Muscle layer of duodenum (tissue), 2 donors: ENCODE results near the gene EPAS1.

Experiments used
- H3K27ac ChIP-seq: one replicate; pipeline ENCODE4 v1.7.0; 2013; ENCODE audit warnings: mild to moderate bottlenecking, low read length
- H3K27me3 ChIP-seq: one replicate; pipeline ENCODE4 v1.7.0; 2013; ENCODE audit warnings: low read depth, mild to moderate bottlenecking, control low read depth, low read length
- H3K36me3 ChIP-seq, 2 donors: one replicate each; pipeline ENCODE4 v1.7.0; 2013; ENCODE audit warnings: low read length in 2 of 2, control low read depth in 1 of 2, mild to moderate bottlenecking in 1 of 2; ENCODE audit not compliant: insufficient read depth in 2 of 2, control insufficient read depth in 1 of 2
- H3K4me1 ChIP-seq, 2 donors: one replicate each; pipeline ENCODE4 v1.7.0; 2013; ENCODE audit warnings: low read length in 2 of 2, mild to moderate bottlenecking in 2 of 2, control low read depth in 1 of 2, moderate library complexity in 1 of 2; ENCODE audit not compliant: insufficient read depth in 2 of 2, control insufficient read depth in 1 of 2
- H3K4me3 ChIP-seq, 2 donors: one replicate each; pipeline ENCODE4 v1.7.0; 2013; ENCODE audit warnings: low read length in 2 of 2, low read depth in 1 of 2, mild to moderate bottlenecking in 1 of 2
- H3K9me3 ChIP-seq, 2 donors: one replicate each; pipeline ENCODE4 v1.7.0; 2013; ENCODE audit warnings: low read length in 2 of 2, control low read depth in 1 of 2, mild to moderate bottlenecking in 1 of 2; ENCODE audit not compliant: control insufficient read depth in 1 of 2
- donor health status: healthy.

The EPAS1 gene

GRCh38 chr2:46260305-46260704 is 36.9 kb upstream of the EPAS1 start:
- no peaks in the 10 kb centered on the region for H3K27me3 ChIP-seq
- no peak overlapping the region for H3K4me3 ChIP-seq
- no peaks in the 10 kb centered on the region for H3K36me3 ChIP-seq
- H3K27ac ChIP-seq = no peak overlapping the region
- H3K4me1 ChIP-seq = peaks cover 5 to 8% of the 10 kb centered on the region in 2 donors
- no peaks in the 10 kb centered on the region for H3K9me3 ChIP-seq

- no peaks in the 10 kb centered on the region for H3K27me3 ChIP-seq
- H3K4me3 ChIP-seq = no peak overlapping the region
- peaks cover 5 to 8% of the 10 kb centered on the region in 2 donors for H3K4me1 ChIP-seq
- H3K36me3 ChIP-seq = no peaks in the 10 kb centered on the region
- H3K9me3 ChIP-seq = no peaks in the 10 kb centered on the region
- H3K27ac ChIP-seq = no peak overlapping the region
These were observed 34.8 kb upstream of the EPAS1 start for GRCh38 chr2:46262248-46262938.

- H3K36me3 ChIP-seq = no peaks in the 10 kb centered on the region
- H3K9me3 ChIP-seq = no peaks in the 10 kb centered on the region
- no peak overlapping the region for H3K4me3 ChIP-seq
- peaks cover 0 to 8% of the 10 kb centered on the region in 2 donors for H3K4me1 ChIP-seq
- H3K27me3 ChIP-seq = no peaks in the 10 kb centered on the region
- no peak overlapping the region for H3K27ac ChIP-seq
These were observed 33.9 kb upstream of the EPAS1 start for GRCh38 chr2:46263347-46263746.

DNA sequence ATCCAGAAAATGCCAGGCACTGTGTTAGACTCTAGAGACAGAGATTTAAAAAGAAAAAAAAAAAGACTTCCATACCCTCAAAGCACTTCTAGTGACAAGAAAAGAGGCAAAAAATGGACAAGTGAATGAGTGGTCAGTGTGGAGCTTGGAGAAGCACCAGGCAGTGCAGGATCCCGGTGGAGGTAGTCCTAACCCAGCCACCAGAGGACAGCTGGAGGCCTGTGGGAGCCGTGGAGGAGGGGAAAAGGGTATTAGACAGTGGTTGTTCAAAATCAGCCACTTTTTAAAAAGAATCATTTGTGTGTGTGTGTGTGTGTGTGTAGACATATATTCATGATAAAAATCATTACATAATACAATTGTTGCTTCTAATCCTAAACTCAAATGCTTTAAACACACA is 32.8 kb upstream of the EPAS1 start:
- H3K27me3 ChIP-seq = no peaks in the 10 kb centered on the region
- H3K27ac ChIP-seq = no peak overlapping the region
- peaks cover 0 to under 1% of the 10 kb centered on the region in 2 donors for H3K4me1 ChIP-seq
- H3K4me3 ChIP-seq = no peak overlapping the region
- no peaks in the 10 kb centered on the region for H3K9me3 ChIP-seq
- no peaks in the 10 kb centered on the region for H3K36me3 ChIP-seq

DNA sequence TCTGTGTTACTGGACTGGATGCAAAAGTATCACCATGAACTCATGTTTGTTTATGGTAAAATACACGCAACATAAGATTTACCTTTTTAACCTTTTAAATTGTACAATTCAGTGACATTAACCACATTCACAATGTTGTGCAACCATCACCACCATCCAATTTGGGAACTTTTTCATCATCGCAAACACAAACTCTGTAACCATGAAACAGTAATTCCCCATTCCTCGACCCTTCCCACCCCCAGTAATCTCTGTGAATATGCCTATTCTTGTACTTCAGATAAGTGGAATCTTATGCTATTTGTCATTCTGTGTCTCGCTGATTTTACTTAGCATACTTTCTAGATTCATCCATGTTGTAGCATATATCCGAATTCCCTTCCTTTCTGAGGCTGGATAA is 31.1 kb upstream of the EPAS1 start:
- Histone ChIP-seq H3K27ac (no peak overlapping the region), H3K9me3 (no peaks in the 10 kb centered on the region), H3K4me3 (no peak overlapping the region), H3K27me3 (no peaks in the 10 kb centered on the region), H3K36me3 (no peaks in the 10 kb centered on the region), H3K4me1 (no peaks in the 10 kb centered on the region)

DNA sequence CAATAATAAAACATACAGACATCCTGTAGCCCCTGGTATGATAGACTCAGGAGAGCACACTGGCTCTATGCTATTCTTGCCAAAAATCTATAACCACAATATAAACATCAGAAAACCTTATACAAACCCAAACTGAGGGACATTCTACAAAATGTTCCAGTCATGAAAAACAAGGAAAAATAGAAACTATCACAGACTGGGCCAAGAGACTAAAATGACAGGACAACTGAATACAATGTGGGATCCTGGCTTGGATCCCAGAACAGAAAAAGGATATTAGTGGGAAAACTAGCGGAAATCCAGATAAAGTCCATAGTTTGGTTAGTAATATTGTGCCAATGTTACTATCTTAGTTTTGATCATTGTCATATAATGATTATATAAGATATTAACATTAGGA is 29.6 kb upstream of the EPAS1 start:
- Histone ChIP-seq H3K27ac (no peak overlapping the region), H3K4me3 (no peak overlapping the region), H3K36me3 (no peaks in the 10 kb centered on the region), H3K9me3 (no peaks in the 10 kb centered on the region), H3K4me1 (no peaks in the 10 kb centered on the region), H3K27me3 (no peaks in the 10 kb centered on the region)

DNA sequence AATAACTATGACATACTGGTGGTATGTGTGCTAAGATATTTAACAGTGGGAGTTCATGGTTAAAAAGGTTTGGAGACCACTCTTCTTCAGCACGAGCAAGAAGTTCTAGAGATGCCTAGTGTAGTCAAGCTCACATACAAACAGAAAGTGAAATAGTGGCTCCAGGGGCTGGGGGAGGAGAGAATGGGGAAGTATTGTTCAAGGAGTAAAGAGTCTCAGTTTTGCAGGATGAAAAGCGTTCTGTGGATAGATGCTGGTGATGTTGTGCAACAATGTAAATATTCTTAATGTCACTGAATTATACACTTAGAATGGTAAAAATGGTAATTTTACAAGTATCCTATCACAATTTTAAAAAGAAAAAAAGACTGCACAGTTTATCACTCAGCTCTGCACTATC is 29.0 kb upstream of the EPAS1 start:
- Histone ChIP-seq H3K4me1 (no peaks in the 10 kb centered on the region), H3K27me3 (no peaks in the 10 kb centered on the region), H3K4me3 (no peak overlapping the region), H3K9me3 (no peaks in the 10 kb centered on the region), H3K27ac (no peak overlapping the region), H3K36me3 (no peaks in the 10 kb centered on the region)

GRCh38 chr2:46269001-46269400 is 28.2 kb upstream of the EPAS1 start:
- Histone ChIP-seq H3K36me3 (no peaks in the 10 kb centered on the region), H3K27me3 (no peaks in the 10 kb centered on the region), H3K4me3 (no peak overlapping the region), H3K9me3 (no peaks in the 10 kb centered on the region), H3K27ac (no peak overlapping the region), H3K4me1 (no peaks in the 10 kb centered on the region)

DNA sequence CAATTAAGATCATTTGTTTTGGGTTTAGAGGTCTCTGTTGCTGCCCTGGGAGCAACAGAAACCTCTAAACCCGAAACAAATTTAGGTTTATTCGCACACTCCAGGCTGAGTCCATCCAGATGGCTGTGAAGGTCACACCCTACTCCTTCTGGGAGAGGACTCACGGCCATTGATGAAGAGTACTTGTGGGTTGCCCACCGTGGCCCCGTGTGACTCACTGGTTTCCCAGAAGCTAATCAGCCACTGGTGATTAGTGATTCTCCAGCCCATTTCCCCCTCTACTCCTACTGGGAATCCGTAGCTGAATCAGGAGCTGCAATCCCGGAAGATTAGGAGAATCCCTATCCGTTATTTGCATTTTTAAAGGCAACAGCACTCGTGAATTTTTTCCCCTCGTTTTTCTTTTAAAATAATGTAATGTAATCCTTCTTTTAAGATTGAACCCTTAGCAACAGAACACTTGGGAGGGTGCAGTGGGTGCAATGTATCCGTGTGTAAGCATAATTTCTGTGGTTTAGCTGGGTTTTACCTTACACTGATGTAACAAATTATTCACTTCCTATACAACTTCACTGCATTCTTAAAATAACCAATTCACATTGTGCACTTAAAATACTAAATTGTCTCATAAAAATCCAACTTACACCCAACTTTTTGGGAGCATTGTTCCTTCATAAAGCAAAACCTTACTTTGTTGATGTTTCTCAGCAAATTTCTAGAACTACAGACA is 27.5 kb upstream of the EPAS1 start:
- Histone ChIP-seq H3K36me3 (no peaks in the 10 kb centered on the region), H3K4me1 (no peaks in the 10 kb centered on the region), H3K27me3 (no peaks in the 10 kb centered on the region), H3K4me3 (no peak overlapping the region), H3K9me3 (no peaks in the 10 kb centered on the region), H3K27ac (no peak overlapping the region)

DNA sequence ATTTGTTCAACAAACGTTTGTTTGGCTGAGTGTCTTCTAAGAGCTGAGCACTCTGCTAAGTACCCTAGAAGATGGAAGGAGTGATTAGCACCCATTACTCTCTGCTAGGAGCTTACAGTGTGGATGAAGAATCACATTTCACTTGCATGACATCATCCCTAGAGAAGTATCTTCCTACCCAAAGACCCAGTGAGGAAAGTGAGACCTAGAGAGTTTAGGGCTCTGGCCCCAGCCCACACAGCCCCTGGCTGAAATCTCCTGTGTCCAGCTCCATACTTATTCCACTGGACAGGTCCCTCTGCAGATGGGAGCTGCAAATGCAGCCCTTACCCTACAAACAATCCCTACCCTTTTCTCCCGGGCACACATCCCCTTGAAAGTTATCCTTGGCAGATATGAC is 26.8 kb upstream of the EPAS1 start:
- Histone ChIP-seq H3K9me3 (no peaks in the 10 kb centered on the region), H3K4me1 (no peaks in the 10 kb centered on the region), H3K36me3 (no peaks in the 10 kb centered on the region), H3K27me3 (no peaks in the 10 kb centered on the region), H3K4me3 (no peak overlapping the region), H3K27ac (no peak overlapping the region)

- Histone ChIP-seq H3K4me3 (no peak overlapping the region), H3K27me3 (no peaks in the 10 kb centered on the region), H3K9me3 (no peaks in the 10 kb centered on the region), H3K36me3 (no peaks in the 10 kb centered on the region), H3K4me1 (no peaks in the 10 kb centered on the region), H3K27ac (no peak overlapping the region)
These were observed 23.9 kb upstream of the EPAS1 start for GRCh38 chr2:46273225-46273863.
